Lower leg skin (tissue), 4 donors: ENCODE data around the gene RAD18. TPM values are rescaled to one million over a fixed set of nuclear protein-coding genes. Genes with fewer than 3 reads are reported as not detected.

Experiments used
- DNase-seq, 2 donors: peaks; one replicate each; pipeline ENCODE4 v3.0.0-alpha.2; 2019; ENCODE audit warnings: low spot score in 2 of 2
- H3K4me3 ChIP-seq: fragments of 200-600 bp; sonication (generic); 2 replicates; pipeline ENCODE4 v1.5.1; 2017; ENCODE audit warnings: mild to moderate bottlenecking, low read depth; ENCODE audit not compliant: poor library complexity, severe bottlenecking
- CTCF ChIP-seq, 3 donors: fragments of 450-650 bp; IDR thresholded peaks; one replicate each; pipeline ENCODE4 v1.5.1; 2016; ENCODE audit warnings: antibody characterized with exemption in 3 of 3, mild to moderate bottlenecking in 3 of 3, moderate library complexity in 2 of 3
- POLR2A ChIP-seq, 2 donors: fragments of 450-650 bp; IDR thresholded peaks; one replicate each; pipeline ENCODE4 v1.6.1; 2016 to 2017; ENCODE audit warnings: antibody characterized with exemption in 2 of 2, mild to moderate bottlenecking in 1 of 2, moderate library complexity in 1 of 2
- WGBS, 2 donors: methylation state at CpG; one replicate each; pipeline ENCODE4 v1.1.5; 2018; 5-methylcytosine and 5-hydroxymethylcytosine counted together
- intact Hi-C: fragments of 100-400 bp; cut with DNase I; formaldehyde crosslinking; loops from one replicate; pipeline ENCODE4 v1.15.0; 2023; ENCODE audit warnings: low total_unique reads
- total RNA-seq, 4 donors: library from RNA; depleted of rRNA; stranded (reverse); fragments of >200 nt; gene quantifications; one replicate each; pipeline ENCODE4 v1.1.0, GENCODE V29; 2016

The RAD18 gene
- total RNA-seq, 4 donors from 2014 or later: 6.5 to 14.7 (median 9.2) TPM

- no peak for DNase-seq
- H3K4me3 ChIP-seq: no peak overlapping the region
- TF ChIP-seq POLR2A (IDR thresholded peaks at IDR 0.05): no peak
- intact Hi-C loops: no loop called here
- WGBS, 2 donors: 89 to 90% methylated on average over 2 of the region's 2 CpGs
Measured at GRCh38 chr3:9007213-9007612, 43.9 kb upstream of the RAD18 start.

- H3K4me3 ChIP-seq: no peak overlapping the region
- DNase-seq: no peak
- intact Hi-C loops: no loop called here
- TF ChIP-seq CTCF (IDR thresholded peaks at IDR 0.05): no peak
- TF ChIP-seq POLR2A (IDR thresholded peaks at IDR 0.05): no peak
Measured at GRCh38 chr3:9000041-9000440, 36.8 kb upstream of the RAD18 start.

GRCh38 chr3:8997151-8997550 is 33.9 kb upstream of the RAD18 start:
- WGBS, 2 donors: 75 to 77% methylated on average over 3 of the region's 3 CpGs
- intact Hi-C loops: no loop called here
- DNase-seq: peak in 1 of 2 donors; percentile 21
- TF ChIP-seq POLR2A (IDR thresholded peaks at IDR 0.05) (no peak), CTCF (IDR thresholded peaks at IDR 0.05) (no peak)
- H3K4me3 ChIP-seq: no peak overlapping the region

GRCh38 chr3:8996681-8997121 is 33.4 kb upstream of the RAD18 start:
- TF ChIP-seq CTCF (IDR thresholded peaks at IDR 0.05) (no peak), POLR2A (IDR thresholded peaks at IDR 0.05) (no peak)
- no peak overlapping the region for H3K4me3 ChIP-seq
- WGBS, 2 donors: 29 to 38% methylated on average over 11 to 12 of the region's 12 CpGs
- peak; percentile 39 to 82 for DNase-seq
- intact Hi-C loops: no loop called here

GRCh38 chr3:8996216-8996615 is 32.9 kb upstream of the RAD18 start:
- DNase-seq: peak in 1 of 2 donors; percentile 36
- no peak overlapping the region for H3K4me3 ChIP-seq
- intact Hi-C loops: no loop called here
- TF ChIP-seq POLR2A (IDR thresholded peaks at IDR 0.05) (no peak), CTCF (IDR thresholded peaks at IDR 0.05) (no peak)
- WGBS, 2 donors: 75 to 76% methylated on average over 2 of the region's 2 CpGs

GRCh38 chr3:8994226-8994625 is 31.0 kb upstream of the RAD18 start:
- 95 to 98% methylated on average over 15 of the region's 15 CpGs for WGBS, 2 donors

More at GRCh38 chr3:8994226-8994625, 31.0 kb upstream of the RAD18 start:
- TF ChIP-seq POLR2A (IDR thresholded peaks at IDR 0.05): no peak
- TF ChIP-seq CTCF (IDR thresholded peaks at IDR 0.05): no peak
- peak in 1 of 2 donors; percentile 68 for DNase-seq
- no peak overlapping the region for H3K4me3 ChIP-seq
- intact Hi-C loops: no loop called here
